ENCODE measurements around the gene PRKCD.

DNA sequence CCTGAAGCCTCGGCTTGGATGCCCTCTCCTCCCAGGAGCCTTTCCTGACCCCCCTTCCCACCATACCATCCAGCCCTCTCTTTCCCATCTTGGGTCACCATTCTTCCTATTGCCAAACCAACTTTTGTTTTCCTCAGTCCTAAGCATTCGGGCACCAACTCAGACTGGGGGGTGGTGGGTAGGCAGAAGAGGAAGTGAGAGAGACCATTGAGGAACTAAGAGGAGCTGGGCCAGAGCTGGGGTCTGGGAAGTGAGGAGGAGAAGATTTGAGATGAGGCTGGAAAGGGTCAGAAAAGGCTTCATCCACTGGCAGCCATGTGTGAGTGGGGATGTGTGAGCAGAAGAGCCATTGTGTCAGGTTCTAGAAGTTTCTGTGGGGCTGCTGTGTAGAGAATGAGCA lies 57.1 kb downstream of the PRKCD start:
- TF ChIP-seq, protein P1, sequence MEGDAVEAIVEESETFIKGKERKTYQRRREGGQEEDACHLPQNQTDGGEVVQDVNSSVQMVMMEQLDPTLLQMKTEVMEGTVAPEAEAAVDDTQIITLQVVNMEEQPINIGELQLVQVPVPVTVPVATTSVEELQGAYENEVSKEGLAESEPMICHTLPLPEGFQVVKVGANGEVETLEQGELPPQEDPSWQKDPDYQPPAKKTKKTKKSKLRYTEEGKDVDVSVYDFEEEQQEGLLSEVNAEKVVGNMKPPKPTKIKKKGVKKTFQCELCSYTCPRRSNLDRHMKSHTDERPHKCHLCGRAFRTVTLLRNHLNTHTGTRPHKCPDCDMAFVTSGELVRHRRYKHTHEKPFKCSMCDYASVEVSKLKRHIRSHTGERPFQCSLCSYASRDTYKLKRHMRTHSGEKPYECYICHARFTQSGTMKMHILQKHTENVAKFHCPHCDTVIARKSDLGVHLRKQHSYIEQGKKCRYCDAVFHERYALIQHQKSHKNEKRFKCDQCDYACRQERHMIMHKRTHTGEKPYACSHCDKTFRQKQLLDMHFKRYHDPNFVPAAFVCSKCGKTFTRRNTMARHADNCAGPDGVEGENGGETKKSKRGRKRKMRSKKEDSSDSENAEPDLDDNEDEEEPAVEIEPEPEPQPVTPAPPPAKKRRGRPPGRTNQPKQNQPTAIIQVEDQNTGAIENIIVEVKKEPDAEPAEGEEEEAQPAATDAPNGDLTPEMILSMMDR (conservative IDR thresholded peaks at IDR 0.05; ENCODE audit: low read length), result no peak
- TF ChIP-seq EZH2phosphoT487 (IDR thresholded peaks at IDR 0.05; ENCODE audit: borderline replicate concordance, low read depth, low read length), result no peak
